T-helper 1 cell treated with Interleukin-12 subunit alpha and Interleukin-12 subunit beta and Interleukin-4 antibody, amounts not matched to agents 30 μg/mL and 1 μg/mL, for 36 hours (primary cell): Measurements from ENCODE around the gene ATXN10.
A peak's percentile ranks its signal among the peaks of the same experiment; 100 is the strongest.
"Not testable (repeated sequence)": the region's sequence is repeated elsewhere in the genome, so short reads cannot be mapped to it uniquely, and the experiment has no call there.

Experiments used
- H3K27ac Mint-ChIP-seq: one replicate; pipeline ENCODE4 v1.8.0; 2021; ENCODE audit warnings: mild to moderate bottlenecking, mixed read lengths
- H3K27me3 Mint-ChIP-seq: one replicate; pipeline ENCODE4 v1.8.0; 2021; ENCODE audit warnings: low read depth, mixed read lengths
- H3K36me3 Mint-ChIP-seq: one replicate; pipeline ENCODE4 v1.8.0; 2021; ENCODE audit warnings: low read depth, mixed read lengths
- H3K4me1 Mint-ChIP-seq: one replicate; pipeline ENCODE4 v1.8.0; 2021; ENCODE audit warnings: low read depth, mixed read lengths
- H3K4me3 Mint-ChIP-seq: one replicate; pipeline ENCODE4 v1.8.0; 2021; ENCODE audit warnings: mild to moderate bottlenecking, moderate library complexity, mixed read lengths
- H3K9me3 Mint-ChIP-seq: one replicate; pipeline ENCODE4 v1.8.0; 2021; ENCODE audit warnings: mixed read lengths

The ATXN10 gene

GRCh38 chr22:45671783-45672563 is at the start of gene ATXN10:
ATXN10 (plus strand) TSS chr22:45671834; CDS start chr22:45672064, 230 bp downstream.
- Mint-ChIP-seq H3K27ac (peak within 1 kb of the TSS; percentile 89), H3K9me3 (no peaks in the 10 kb centered on the region), H3K4me1 (peaks cover 23% of the 10 kb centered on the region), H3K36me3 (no peaks in the 10 kb centered on the region), H3K4me3 (peak within 1 kb of the TSS; percentile 91), H3K27me3 (peaks cover 7% of the 10 kb centered on the region)

- H3K9me3 Mint-ChIP-seq = peaks cover 5% of the 10 kb centered on the region
- no peak overlapping the region for H3K4me3 Mint-ChIP-seq
- peaks cover 4% of the 10 kb centered on the region for H3K27me3 Mint-ChIP-seq
- no peak overlapping the region for H3K27ac Mint-ChIP-seq
- peaks cover 2% of the 10 kb centered on the region for H3K36me3 Mint-ChIP-seq
- H3K4me1 Mint-ChIP-seq = peaks cover 5% of the 10 kb centered on the region
These were observed 49.6 kb upstream of the ATXN10 start for GRCh38 chr22:45621836-45622600.

- H3K4me1 Mint-ChIP-seq, H3K27ac Mint-ChIP-seq, H3K36me3 Mint-ChIP-seq, H3K27me3 Mint-ChIP-seq, H3K9me3 Mint-ChIP-seq, H3K4me3 Mint-ChIP-seq: not testable (repeated sequence)
These were observed 48.0 kb upstream of the ATXN10 start for GRCh38 chr22:45623464-45624145.

GRCh38 chr22:45626198-45626651 is 45.4 kb upstream of the ATXN10 start:
- Mint-ChIP-seq H3K9me3 (no peaks in the 10 kb centered on the region), H3K4me1 (peaks cover 3% of the 10 kb centered on the region), H3K36me3 (no peaks in the 10 kb centered on the region), H3K27me3 (peaks cover 19% of the 10 kb centered on the region), H3K27ac (no peak overlapping the region), H3K4me3 (no peak overlapping the region)

- H3K36me3 Mint-ChIP-seq = no peaks in the 10 kb centered on the region
- H3K27me3 Mint-ChIP-seq = peaks cover 32% of the 10 kb centered on the region
- H3K27ac Mint-ChIP-seq = no peak overlapping the region
- H3K9me3 Mint-ChIP-seq = no peaks in the 10 kb centered on the region
- peaks cover 3% of the 10 kb centered on the region for H3K4me1 Mint-ChIP-seq
- no peak overlapping the region for H3K4me3 Mint-ChIP-seq
These were observed 44.0 kb upstream of the ATXN10 start for GRCh38 chr22:45627489-45628233.

GRCh38 chr22:45628515-45628914 is 43.1 kb upstream of the ATXN10 start:
- Mint-ChIP-seq H3K4me3 (no peak overlapping the region), H3K4me1 (peaks cover 3% of the 10 kb centered on the region), H3K27me3 (peaks cover 34% of the 10 kb centered on the region), H3K9me3 (no peaks in the 10 kb centered on the region), H3K36me3 (no peaks in the 10 kb centered on the region), H3K27ac (no peak overlapping the region)

- no peaks in the 10 kb centered on the region for H3K36me3 Mint-ChIP-seq
- H3K4me3 Mint-ChIP-seq = no peak overlapping the region
- peaks cover 3% of the 10 kb centered on the region for H3K4me1 Mint-ChIP-seq
- peaks cover 38% of the 10 kb centered on the region for H3K27me3 Mint-ChIP-seq
- no peak overlapping the region for H3K27ac Mint-ChIP-seq
- no peaks in the 10 kb centered on the region for H3K9me3 Mint-ChIP-seq
These were observed 42.1 kb upstream of the ATXN10 start for GRCh38 chr22:45629469-45630089.

GRCh38 chr22:45630436-45630835 is 41.2 kb upstream of the ATXN10 start:
- Mint-ChIP-seq H3K36me3 (no peaks in the 10 kb centered on the region), H3K9me3 (no peaks in the 10 kb centered on the region), H3K4me1 (peaks cover 3% of the 10 kb centered on the region), H3K27me3 (peaks cover 42% of the 10 kb centered on the region), H3K4me3 (no peak overlapping the region), H3K27ac (no peak overlapping the region)

GRCh38 chr22:45631140-45631840 is 40.3 kb upstream of the ATXN10 start:
- Mint-ChIP-seq H3K4me1 (peaks cover 3% of the 10 kb centered on the region), H3K9me3 (no peaks in the 10 kb centered on the region), H3K27me3 (peaks cover 44% of the 10 kb centered on the region), H3K4me3 (no peak overlapping the region), H3K36me3 (no peaks in the 10 kb centered on the region), H3K27ac (no peak overlapping the region)

GRCh38 chr22:45631841-45632238 is 39.8 kb upstream of the ATXN10 start:
- Mint-ChIP-seq H3K36me3 (no peaks in the 10 kb centered on the region), H3K27me3 (peaks cover 47% of the 10 kb centered on the region), H3K4me3 (no peak overlapping the region), H3K9me3 (no peaks in the 10 kb centered on the region), H3K27ac (no peak overlapping the region), H3K4me1 (peaks cover 3% of the 10 kb centered on the region)

- Mint-ChIP-seq H3K27ac (no peak overlapping the region), H3K9me3 (no peaks in the 10 kb centered on the region), H3K27me3 (peaks cover 53% of the 10 kb centered on the region), H3K4me3 (no peak overlapping the region), H3K36me3 (no peaks in the 10 kb centered on the region), H3K4me1 (peaks cover 3% of the 10 kb centered on the region)
These were observed 38.7 kb upstream of the ATXN10 start for GRCh38 chr22:45632791-45633515.

GRCh38 chr22:45636683-45637082 is 35.0 kb upstream of the ATXN10 start:
- H3K36me3 Mint-ChIP-seq = no peaks in the 10 kb centered on the region
- no peak overlapping the region for H3K27ac Mint-ChIP-seq
- peaks cover 16% of the 10 kb centered on the region for H3K4me1 Mint-ChIP-seq
- H3K27me3 Mint-ChIP-seq = peaks cover 48% of the 10 kb centered on the region
- H3K9me3 Mint-ChIP-seq = no peaks in the 10 kb centered on the region
- no peak overlapping the region for H3K4me3 Mint-ChIP-seq

- H3K36me3 Mint-ChIP-seq = no peaks in the 10 kb centered on the region
- no peaks in the 10 kb centered on the region for H3K9me3 Mint-ChIP-seq
- peaks cover 50% of the 10 kb centered on the region for H3K27me3 Mint-ChIP-seq
- H3K4me1 Mint-ChIP-seq = peaks cover 20% of the 10 kb centered on the region
- H3K27ac Mint-ChIP-seq = no peak overlapping the region
- no peak overlapping the region for H3K4me3 Mint-ChIP-seq
These were observed 33.4 kb upstream of the ATXN10 start for GRCh38 chr22:45638197-45638596.
